NAMALWA (cell line): ENCODE results near the gene MACROD2.

Experiments used
- DNase-seq: peaks from one replicate; pipeline ENCODE4 v3.0.0-alpha.2; 2015; ENCODE audit warnings: low spot score

The MACROD2 gene

DNA sequence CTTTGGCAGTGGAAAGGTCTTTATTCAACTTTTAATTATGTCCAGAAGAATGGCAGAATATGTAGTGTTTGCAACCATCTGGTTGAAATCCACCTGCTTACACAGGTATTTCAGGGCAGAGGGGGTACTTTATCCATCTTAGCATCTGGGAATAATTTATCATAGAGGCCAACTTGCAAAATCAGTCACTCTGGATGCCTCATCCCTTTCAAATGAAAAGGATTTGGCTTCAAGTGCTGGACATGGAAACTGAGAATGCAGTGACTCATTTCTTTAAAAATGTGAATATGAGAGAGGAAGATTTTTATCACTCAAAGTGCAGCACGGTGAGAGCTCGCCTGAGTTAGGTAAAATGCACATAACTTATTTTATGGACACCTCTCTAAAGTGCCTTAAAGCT lies 1819.6 kb downstream of the MACROD2 start:
- no peak for DNase-seq

- DNase-seq = no peak
Measured at GRCh38 chr20:15817351-15817750, 1822.0 kb downstream of the MACROD2 start.

DNA sequence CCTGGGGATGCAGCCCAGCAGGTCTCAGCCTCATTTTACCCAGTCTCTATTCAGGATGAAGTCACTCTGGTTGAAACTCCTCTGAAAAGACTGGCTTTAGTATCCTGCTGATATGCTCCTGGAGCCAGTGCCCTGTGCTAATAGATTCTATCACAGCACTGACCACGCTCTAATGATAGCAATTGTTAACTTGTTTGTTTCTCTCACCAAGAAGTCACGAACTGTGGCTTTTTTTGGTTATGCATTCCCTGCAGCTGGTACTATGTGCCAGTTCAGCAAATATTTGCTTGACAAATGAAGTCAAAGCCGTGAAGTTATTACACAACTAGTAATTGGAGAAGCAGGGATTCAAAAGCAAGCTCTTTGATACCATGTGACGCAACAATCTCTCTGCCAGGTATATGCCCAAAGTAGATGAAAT lies 1823.3 kb downstream of the MACROD2 start:
- no peak for DNase-seq

GRCh38 chr20:15823718-15824117 lies 1828.4 kb downstream of the MACROD2 start:
- DNase-seq = no peak

DNA sequence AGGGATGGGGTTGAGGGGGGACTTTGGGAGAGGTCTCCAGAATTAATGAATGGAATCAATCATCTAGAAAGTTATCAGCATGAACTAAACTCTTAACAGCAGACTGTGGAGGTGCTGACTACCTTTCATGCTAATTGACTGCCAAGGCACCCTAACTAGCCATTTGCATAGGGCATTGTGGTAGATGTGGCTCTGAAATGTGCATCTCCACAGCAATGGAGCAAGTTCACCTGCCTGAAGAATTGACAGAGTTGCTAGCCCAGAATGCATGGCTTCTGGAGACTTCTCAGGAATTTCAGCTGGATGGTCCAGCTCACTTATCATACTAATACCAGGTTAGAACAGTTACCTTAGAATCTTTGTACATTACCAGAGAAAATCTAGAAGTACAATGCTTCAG lies 1832.3 kb downstream of the MACROD2 start:
- DNase-seq = no peak

- DNase-seq = no peak
Measured at GRCh38 chr20:15831201-15831600, 1835.9 kb downstream of the MACROD2 start.

DNA sequence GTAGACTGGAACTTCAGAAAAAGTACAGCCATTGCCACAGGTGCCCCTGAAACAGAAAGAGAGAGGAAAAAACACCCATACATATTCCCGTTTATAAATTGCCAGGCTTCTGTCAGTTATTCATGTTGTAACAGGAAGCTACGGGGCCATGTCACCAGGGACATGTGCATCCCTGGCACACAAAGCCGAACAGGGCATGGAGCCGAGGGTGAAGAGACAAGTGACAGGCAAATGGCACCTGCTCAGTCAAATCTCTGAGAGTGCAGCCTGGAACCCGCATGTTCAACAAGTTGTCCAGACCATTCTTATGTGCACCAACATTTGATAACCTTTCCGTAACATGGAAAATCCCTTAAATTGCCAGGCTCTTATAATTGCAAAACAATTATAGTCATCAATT lies 1837.2 kb downstream of the MACROD2 start:
- DNase-seq = no peak

- no peak for DNase-seq
Measured at GRCh38 chr20:15834857-15835256, 1839.5 kb downstream of the MACROD2 start.

DNA sequence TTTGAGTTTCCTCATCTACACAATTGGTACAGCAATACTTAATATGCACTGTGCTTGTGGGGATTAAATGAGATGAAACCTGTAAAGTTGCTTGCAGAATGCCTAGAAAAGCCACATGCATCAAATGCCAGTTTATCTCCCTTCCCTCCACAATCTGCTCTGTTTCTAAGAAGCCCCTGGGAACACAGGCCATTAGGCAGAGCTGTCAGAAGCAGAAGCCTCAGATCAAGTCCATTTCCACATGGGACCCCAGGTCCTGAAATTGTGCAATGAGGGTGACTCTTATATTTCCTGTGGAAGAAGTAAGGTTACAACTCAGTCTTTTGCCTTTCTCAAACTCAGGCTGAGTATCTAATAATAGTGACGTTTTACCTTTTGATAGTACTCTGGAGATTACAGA lies 1840.5 kb downstream of the MACROD2 start:
- no peak for DNase-seq

- no peak for DNase-seq
Measured at GRCh38 chr20:15836634-15837033, 1841.3 kb downstream of the MACROD2 start.

DNA sequence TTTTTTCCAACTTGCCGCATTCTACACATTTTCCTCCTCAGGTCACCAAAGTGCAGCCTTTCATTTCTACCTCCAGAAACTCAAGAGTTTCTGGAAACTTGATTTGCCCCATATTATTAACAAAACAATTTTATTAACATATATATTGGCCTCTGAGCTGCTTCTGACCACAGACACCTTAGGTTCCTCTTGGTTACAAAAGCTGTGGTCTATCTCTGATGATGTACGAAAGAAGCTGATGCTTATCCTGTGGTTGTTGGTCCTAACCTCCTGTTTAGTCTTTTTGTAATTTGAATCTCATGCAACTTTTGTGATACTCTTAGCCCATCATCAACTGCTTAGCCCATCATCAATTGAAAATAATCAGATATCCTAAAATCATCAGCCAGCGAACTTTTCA lies 1842.2 kb downstream of the MACROD2 start:
- no peak for DNase-seq

GRCh38 chr20:15838466-15838865 lies 1843.2 kb downstream of the MACROD2 start:
- DNase-seq = no peak

DNA sequence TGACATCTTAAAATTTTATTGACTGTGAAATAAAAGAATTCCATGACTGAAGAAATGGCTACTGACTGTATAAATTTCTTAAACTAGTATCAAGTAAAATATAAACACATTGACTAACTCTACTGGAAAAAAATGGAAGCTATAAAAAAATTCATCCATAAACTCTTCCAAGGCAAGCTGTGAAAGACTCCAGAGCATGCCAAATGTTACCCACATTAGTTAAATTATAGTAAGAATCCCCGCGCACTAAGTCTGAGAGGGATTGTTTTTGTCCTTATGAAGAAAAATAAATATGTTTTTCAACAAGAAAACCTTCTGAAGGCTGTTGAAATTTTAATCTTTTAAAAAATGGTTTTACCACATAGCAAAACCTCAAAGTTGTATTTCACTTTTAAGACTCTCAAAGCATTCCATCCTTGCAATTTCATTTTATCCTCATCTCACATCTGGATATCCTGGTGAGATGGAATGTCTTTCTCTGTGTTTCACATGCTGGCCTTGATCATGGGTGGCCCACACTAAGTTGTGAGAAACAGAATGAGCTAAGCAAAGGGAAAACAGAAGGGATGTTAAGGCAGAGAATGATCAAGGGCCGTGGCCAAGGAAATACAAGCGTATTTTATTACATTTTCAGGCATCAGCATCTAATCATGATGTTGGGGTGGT lies 1845.5 kb downstream of the MACROD2 start:
- DNase-seq = no peak

DNA sequence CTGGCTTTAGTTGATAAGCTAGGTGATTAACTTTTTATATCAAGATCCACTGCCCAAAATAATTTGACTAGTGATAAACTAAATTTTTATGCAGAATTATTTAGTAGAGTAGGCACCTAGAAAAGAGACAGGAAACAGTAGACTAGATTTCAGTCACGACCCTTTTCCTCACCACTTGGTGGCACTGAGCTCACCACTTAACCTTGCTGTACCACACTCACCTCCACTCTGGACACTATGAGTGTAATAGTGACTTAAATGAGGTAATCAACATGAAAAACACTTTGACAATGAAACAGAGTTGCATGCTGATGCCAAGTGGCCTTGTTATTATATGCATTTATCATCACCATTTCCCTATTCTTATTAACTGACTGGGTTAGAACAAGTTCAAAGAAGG lies 1847.6 kb downstream of the MACROD2 start:
- DNase-seq = peak; percentile 1

- DNase-seq = no peak
Measured at GRCh38 chr20:15843777-15844176, 1848.5 kb downstream of the MACROD2 start.

DNA sequence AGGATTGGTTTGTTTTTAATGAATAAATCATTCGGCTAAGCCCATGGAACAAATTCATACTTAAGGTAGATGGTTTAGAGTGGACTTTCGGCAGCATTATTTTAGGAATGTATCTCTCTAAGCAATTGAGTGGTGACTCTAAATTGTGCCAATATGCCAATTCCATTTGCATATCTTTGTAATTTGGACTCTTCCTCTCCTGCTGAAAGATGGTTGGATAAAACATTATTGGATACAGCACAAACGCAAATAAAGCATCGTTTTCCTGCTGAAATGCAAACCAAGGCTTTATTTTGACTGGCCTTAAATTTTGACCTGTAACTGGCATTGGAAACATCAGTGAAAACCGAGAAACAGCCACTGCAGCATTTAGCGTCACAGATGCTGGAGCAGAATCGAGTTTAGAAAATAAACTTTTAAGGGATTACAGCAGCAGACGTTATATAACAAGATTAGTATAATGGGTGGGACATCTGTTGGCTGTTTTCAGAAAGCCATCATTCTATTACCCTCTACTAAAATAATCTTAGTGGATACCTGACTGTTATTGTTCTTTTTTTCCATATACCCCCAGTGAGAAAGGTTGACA lies 1852.0 kb downstream of the MACROD2 start:
- DNase-seq = no peak

- DNase-seq = no peak
Measured at GRCh38 chr20:15848126-15848525, 1852.8 kb downstream of the MACROD2 start.

- DNase-seq = no peak
Measured at GRCh38 chr20:15848995-15849610, 1853.8 kb downstream of the MACROD2 start.

DNA sequence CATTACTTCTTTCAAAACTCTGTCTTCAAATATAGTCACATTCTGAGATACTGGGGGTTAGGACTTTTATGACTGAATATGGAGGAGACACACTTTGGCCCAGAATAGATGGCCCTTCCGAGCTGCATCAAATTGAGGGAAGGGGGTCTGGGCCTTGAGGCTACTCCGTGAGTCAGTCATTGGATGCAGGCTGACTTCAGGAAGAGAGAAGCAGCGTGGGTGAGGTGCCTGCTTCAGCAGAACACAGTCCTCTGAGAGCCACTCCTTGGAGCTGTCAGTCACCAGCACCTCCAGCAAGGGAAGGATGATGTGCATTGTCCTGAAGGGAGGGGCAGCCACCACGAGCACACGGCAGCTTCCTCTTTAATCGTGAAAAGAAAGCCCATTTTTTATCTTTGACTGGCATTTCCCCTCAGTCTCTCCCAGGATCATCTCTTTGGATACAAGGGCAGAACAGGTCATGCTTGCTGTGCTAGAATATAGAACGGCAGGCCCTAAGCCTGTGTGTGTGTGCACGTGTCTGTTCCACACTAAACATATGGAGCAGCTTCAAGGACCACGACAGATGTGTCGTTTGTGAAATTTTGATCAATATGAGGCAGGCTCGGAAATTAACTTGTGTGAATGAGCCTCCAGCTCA lies 1856.4 kb downstream of the MACROD2 start:
- no peak for DNase-seq

DNA sequence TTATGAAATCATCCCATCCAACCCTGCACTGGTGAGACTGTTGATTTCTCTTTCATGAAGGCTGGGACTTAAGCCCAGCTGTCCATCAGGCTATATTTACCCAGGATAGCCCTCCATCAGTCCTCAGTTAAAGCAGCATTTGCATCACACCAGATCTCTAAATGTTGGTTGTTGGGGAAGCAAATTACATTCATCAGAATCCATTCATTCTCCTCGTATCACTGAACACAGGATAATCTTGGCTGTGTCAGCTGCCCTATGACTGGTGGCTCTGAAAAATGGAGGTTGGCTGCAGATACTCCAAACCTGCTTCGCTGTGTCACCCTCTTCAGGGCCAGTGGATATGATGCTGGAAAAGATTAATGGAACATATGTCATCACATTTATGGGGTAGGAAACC lies 1859.6 kb downstream of the MACROD2 start:
- no peak for DNase-seq

GRCh38 chr20:15857173-15857784 lies 1862.0 kb downstream of the MACROD2 start:
- peak; percentile 25 for DNase-seq

GRCh38 chr20:15859061-15859460 lies 1863.7 kb downstream of the MACROD2 start:
- no peak for DNase-seq

GRCh38 chr20:15860850-15861249 lies 1865.5 kb downstream of the MACROD2 start:
- no peak for DNase-seq
